ENCODE measurements around the gene UBALD1. TPM values are rescaled to one million over a fixed set of nuclear protein-coding genes. Genes with fewer than 3 reads are reported as not detected.

The UBALD1 gene
- total and polyA plus RNA-seq, 10 of the 15 experiments (the other 5 are each of a cell fraction or from before 2014, with no cell fraction given), result 0.05 to 32.7 (median 5.1) TPM

DNA sequence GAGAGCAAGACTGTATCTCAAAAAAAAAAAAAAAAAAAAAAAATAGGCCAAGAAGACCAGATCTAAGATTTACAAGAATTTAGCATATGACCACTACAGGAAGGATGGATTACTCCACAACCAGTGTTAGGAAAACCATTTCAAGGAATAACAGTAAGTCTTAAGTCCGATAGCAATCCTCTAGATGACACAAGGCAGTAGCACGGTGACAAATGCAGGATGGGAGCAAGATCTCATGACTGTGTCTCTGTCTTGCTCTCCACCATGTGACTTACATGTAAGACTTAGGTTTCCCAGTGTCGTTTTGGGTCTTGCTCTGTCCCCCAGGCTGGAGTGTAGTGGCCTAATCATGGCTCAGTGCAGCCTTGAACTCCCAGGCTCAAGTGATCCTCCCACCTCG, 30.8 kb downstream of the UBALD1 start:
- FAIRE-seq (no peak), DNase-seq (ENCODE audit: low read depth, low spot score) (no peak), ATAC-seq (no peak)
- Histone ChIP-seq H3K27me3 (replicated peaks in 1 of 2; ENCODE audit: control insufficient read depth in 2 of 2, insufficient read depth in 2 of 2, low read length in 1 of 2) (no peaks in the 10 kb centered on the region; a peak in 1 of 4 replicates), H3K9me3 (replicated peaks; ENCODE audit: control insufficient read depth, insufficient read depth, low read length) (peaks cover 8% of the 10 kb centered on the region; the same call in 2 of the 3 replicates), H3K4me1 (ENCODE audit: control insufficient read depth, insufficient read depth, low read length) (no peaks in the 10 kb centered on the region), H4K20me1 (ENCODE audit: control insufficient read depth, insufficient read depth) (no peaks in the 10 kb centered on the region), H3K36me3 (ENCODE audit: control insufficient read depth in 2 of 2, insufficient read depth in 2 of 2, low read length in 1 of 2) (no peaks in the 10 kb centered on the region), H3K9ac (ENCODE audit: control insufficient read depth, insufficient read depth, low read length) (no peak overlapping the region), H3K4me2 (ENCODE audit: control insufficient read depth, insufficient read depth) (no peak overlapping the region), H3K27ac (ENCODE audit: control insufficient read depth, insufficient read depth) (no peak overlapping the region), H2AFZ (ENCODE audit: control insufficient read depth, low read depth, low read length) (no peak overlapping the region), H3K4me3 (no peak overlapping the region), H3K79me2 (ENCODE audit: control insufficient read depth, insufficient read depth, low read length) (no peaks in the 10 kb centered on the region)
- WGBS (ENCODE audit: insufficient coverage, insufficient replicate concordance, low lambda C conversion rate, missing lambda C conversion rate), result 56% methylated on average over 4 of the region's 4 CpGs
- no TSS peak for BruUV-seq (replicated peaks)
- in situ Hi-C loops (cut with MboI) (no loop called here), intact Hi-C loops (cut with micrococcal nuclease; ENCODE audit: unreplicated experiment) (loop anchor here (2.0 kb wide), 1 partner anchor 77 kb away; no protein-coding TSS in a partner anchor)
- ChIA-PET POLR2A (no interaction called here), SMC1A (ENCODE audit: uncharacterized antibody, unreplicated experiment) (no interaction called here), CTCF (no interaction called here), RAD21 (ENCODE audit: unreplicated experiment) (interaction anchor here (0.7 kb wide), 1 partner anchor 139 kb away, joined by 4 read pairs; no protein-coding TSS in a partner anchor)
- TF ChIP-seq, protein P1, sequence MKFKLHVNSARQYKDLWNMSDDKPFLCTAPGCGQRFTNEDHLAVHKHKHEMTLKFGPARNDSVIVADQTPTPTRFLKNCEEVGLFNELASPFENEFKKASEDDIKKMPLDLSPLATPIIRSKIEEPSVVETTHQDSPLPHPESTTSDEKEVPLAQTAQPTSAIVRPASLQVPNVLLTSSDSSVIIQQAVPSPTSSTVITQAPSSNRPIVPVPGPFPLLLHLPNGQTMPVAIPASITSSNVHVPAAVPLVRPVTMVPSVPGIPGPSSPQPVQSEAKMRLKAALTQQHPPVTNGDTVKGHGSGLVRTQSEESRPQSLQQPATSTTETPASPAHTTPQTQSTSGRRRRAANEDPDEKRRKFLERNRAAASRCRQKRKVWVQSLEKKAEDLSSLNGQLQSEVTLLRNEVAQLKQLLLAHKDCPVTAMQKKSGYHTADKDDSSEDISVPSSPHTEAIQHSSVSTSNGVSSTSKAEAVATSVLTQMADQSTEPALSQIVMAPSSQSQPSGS (IDR thresholded peaks at IDR 0.05; ENCODE audit: low read length), result no peak
- TF ChIP-seq POLR2AphosphoS2 (IDR thresholded peaks at IDR 0.05; ENCODE audit: low read depth, low read length), result no peak
- TF ChIP-seq YBX1 (IDR thresholded peaks at IDR 0.05), result no peak
- TF ChIP-seq TAF1 (IDR thresholded peaks at IDR 0.05; ENCODE audit: borderline replicate concordance, low read depth, low read length), result no peak

DNA sequence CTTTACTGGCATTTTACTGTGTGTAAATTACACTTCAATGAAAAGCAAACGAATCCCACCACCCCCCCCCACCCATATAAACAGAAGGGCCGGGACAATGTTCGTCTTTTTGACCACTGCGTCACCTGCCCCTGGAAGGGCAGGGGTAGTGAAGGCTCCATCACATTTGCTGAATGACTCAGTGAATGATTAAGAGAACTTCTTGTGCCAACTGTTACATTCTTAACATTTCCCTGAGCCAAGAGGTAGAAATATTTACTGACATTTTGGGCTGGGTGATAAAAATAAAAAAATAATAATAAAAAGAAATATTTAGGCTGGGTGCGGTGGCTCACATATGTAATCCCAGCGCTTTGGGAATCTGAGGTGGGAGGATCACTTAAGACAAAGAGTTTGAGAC, 34.4 kb downstream of the UBALD1 start:
- H3K4me3 ChIP-seq, result no peak overlapping the region
- RAD21 ChIA-PET (ENCODE audit: unreplicated experiment), result no interaction called here
- 38% methylated on average over 6 of the region's 6 CpGs for WGBS (ENCODE audit: insufficient coverage, insufficient replicate concordance, low lambda C conversion rate, missing lambda C conversion rate)
- H3K27ac ChIP-seq (ENCODE audit: control insufficient read depth, insufficient read depth), result no peak overlapping the region
- BruUV-seq (replicated peaks), result no TSS peak
- no peaks in the 10 kb centered on the region for H3K79me2 ChIP-seq (ENCODE audit: control insufficient read depth, insufficient read depth, low read length)
- CTCF ChIA-PET, result no interaction called here
- no peaks in the 10 kb centered on the region for H3K36me3 ChIP-seq (ENCODE audit: control insufficient read depth in 2 of 2, insufficient read depth in 2 of 2, low read length in 1 of 2)
- intact Hi-C loops (cut with micrococcal nuclease; ENCODE audit: unreplicated experiment), result no loop called here
- H2AFZ ChIP-seq (ENCODE audit: control insufficient read depth, low read depth, low read length), result no peak overlapping the region
- POLR2A ChIA-PET, result no interaction called here
- no peak overlapping the region for H3K9ac ChIP-seq (ENCODE audit: control insufficient read depth, insufficient read depth, low read length)
- FAIRE-seq (no peak), DNase-seq (ENCODE audit: low read depth, low spot score) (no peak), ATAC-seq (no peak)
- H4K20me1 ChIP-seq (ENCODE audit: control insufficient read depth, insufficient read depth), result no peaks in the 10 kb centered on the region
- in situ Hi-C loops (cut with MboI), result no loop called here
- no peaks in the 10 kb centered on the region for H3K27me3 ChIP-seq (replicated peaks in 1 of 2; ENCODE audit: control insufficient read depth in 2 of 2, insufficient read depth in 2 of 2, low read length in 1 of 2)
- SMC1A ChIA-PET (ENCODE audit: uncharacterized antibody, unreplicated experiment), result no interaction called here
- no peaks in the 10 kb centered on the region for H3K4me1 ChIP-seq (ENCODE audit: control insufficient read depth, insufficient read depth, low read length)
- H3K4me2 ChIP-seq (ENCODE audit: control insufficient read depth, insufficient read depth), result no peak overlapping the region
- no peaks in the 10 kb centered on the region for H3K9me3 ChIP-seq (replicated peaks; ENCODE audit: control insufficient read depth, insufficient read depth, low read length)
- TF ChIP-seq, protein P2, sequence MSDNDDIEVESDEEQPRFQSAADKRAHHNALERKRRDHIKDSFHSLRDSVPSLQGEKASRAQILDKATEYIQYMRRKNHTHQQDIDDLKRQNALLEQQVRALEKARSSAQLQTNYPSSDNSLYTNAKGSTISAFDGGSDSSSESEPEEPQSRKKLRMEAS (IDR thresholded peaks at IDR 0.05; ENCODE audit: low read depth, low read length), result no peak
- TF ChIP-seq, protein P3, sequence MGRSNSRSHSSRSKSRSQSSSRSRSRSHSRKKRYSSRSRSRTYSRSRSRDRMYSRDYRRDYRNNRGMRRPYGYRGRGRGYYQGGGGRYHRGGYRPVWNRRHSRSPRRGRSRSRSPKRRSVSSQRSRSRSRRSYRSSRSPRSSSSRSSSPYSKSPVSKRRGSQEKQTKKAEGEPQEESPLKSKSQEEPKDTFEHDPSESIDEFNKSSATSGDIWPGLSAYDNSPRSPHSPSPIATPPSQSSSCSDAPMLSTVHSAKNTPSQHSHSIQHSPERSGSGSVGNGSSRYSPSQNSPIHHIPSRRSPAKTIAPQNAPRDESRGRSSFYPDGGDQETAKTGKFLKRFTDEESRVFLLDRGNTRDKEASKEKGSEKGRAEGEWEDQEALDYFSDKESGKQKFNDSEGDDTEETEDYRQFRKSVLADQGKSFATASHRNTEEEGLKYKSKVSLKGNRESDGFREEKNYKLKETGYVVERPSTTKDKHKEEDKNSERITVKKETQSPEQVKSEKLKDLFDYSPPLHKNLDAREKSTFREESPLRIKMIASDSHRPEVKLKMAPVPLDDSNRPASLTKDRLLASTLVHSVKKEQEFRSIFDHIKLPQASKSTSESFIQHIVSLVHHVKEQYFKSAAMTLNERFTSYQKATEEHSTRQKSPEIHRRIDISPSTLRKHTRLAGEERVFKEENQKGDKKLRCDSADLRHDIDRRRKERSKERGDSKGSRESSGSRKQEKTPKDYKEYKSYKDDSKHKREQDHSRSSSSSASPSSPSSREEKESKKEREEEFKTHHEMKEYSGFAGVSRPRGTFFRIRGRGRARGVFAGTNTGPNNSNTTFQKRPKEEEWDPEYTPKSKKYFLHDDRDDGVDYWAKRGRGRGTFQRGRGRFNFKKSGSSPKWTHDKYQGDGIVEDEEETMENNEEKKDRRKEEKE (IDR thresholded peaks at IDR 0.05), result no peak
- TF ChIP-seq ZNF274 (IDR thresholded peaks at IDR 0.05; ENCODE audit: insufficient read depth, insufficient read length) (no peak), EED (IDR thresholded peaks at IDR 0.05; ENCODE audit: low read depth) (no peak), TCF7 (IDR thresholded peaks at IDR 0.05; ENCODE audit: borderline replicate concordance) (no peak), JUND (IDR thresholded peaks at IDR 0.05; ENCODE audit: low read depth, low read length) (no peak), FOS (IDR thresholded peaks at IDR 0.05; ENCODE audit: borderline replicate concordance, extremely low read depth, insufficient read length) (no peak)
- TF ChIP-seq, protein P1 (IDR thresholded peaks at IDR 0.05; ENCODE audit: low read length), result no peak

All from GM12878 (cell line).